Measurements from ENCODE around the gene VPS13D. TPM values are rescaled to one million over a fixed set of nuclear protein-coding genes. Genes with fewer than 3 reads are reported as not detected.

The VPS13D gene
- total and polyA plus RNA-seq, 2 of the 4 experiments (the other 2 are of a cell fraction) = 9.0 to 16.3 TPM

DNA sequence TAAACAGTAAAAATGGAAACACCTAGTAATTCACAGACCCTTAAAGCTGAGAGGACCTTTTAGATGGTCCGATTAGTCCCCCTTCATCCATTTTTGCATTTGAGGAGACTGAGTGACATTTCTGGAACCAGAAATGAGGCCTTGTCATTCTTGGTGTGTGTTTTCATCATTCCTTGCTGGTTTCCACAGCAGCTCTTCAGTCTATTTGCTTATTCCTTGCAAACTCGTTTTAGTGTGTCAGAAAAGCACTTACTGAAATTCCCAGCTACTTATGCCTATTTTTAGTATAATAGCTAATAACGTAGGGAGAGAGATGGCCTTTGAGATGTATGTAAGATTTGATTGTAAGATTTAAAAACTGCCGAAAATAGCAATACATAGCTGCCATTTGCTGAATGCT is 70.9 kb downstream of the VPS13D start:
- DNase-seq (no peak), ATAC-seq (ENCODE audit: low read depth) (no peak)
- in situ Hi-C loops (cut with MboI; ENCODE audit: low sequenced_read_pairs) = no loop called here
- no peak overlapping the region for H4K91ac ChIP-seq (ENCODE audit: insufficient read depth, low read depth, low read length)
- H4K20me1 ChIP-seq (ENCODE audit: insufficient read depth, low read length) = peaks cover 22% of the 10 kb centered on the region
- H2AFZ ChIP-seq (replicated peaks; ENCODE audit: low read length, poor library complexity) = no peak overlapping the region
- WGBS, 2 experiments (ENCODE audit: extremely low coverage in 2 of 2, insufficient read length in 1 of 2) = no CpG with 5 or more reads among the region's 4 CpGs
- H3K9me3 ChIP-seq (ENCODE audit: control insufficient read depth, insufficient read depth, low read length) = no peaks in the 10 kb centered on the region
- H2BK5ac ChIP-seq (ENCODE audit: low read depth, low read length, poor library complexity, severe bottlenecking) = no peak overlapping the region
- H3K4me1 ChIP-seq (ENCODE audit: control insufficient read depth, insufficient read depth, low read length) = peaks cover 4% of the 10 kb centered on the region
- H2BK15ac ChIP-seq (ENCODE audit: low read depth, low read length) = no peak overlapping the region
- H3K18ac ChIP-seq (ENCODE audit: low read depth, low read length) = no peak overlapping the region
- intact Hi-C loops (cut with micrococcal nuclease) = no loop called here
- no peak overlapping the region for H3K27ac ChIP-seq (ENCODE audit: insufficient read depth, low read length)
- no peak overlapping the region for H3K14ac ChIP-seq (replicated peaks; ENCODE audit: low read depth, low read length)
- no peak overlapping the region for H3K9ac ChIP-seq (ENCODE audit: low read depth, low read length)
- CTCF ChIA-PET = interaction anchor here (1.0 kb wide), 1 partner anchor 358 kb away, joined by 3 read pairs; no protein-coding TSS in a partner anchor
- no peak overlapping the region for H3K23ac ChIP-seq (ENCODE audit: low read depth, low read length)
- no peak overlapping the region for H3K4me3 ChIP-seq (ENCODE audit: insufficient read depth, low read depth, low read length)
- H3K4me2 ChIP-seq (ENCODE audit: low read depth, low read length) = no peak overlapping the region
- H2AK5ac ChIP-seq (ENCODE audit: low read depth, low read length) = no peak overlapping the region
- dilution Hi-C loops (cut with HindIII; ENCODE audit: low sequenced_read_pairs, unreplicated experiment) = no loop called here
- BruUV-seq (replicated peaks) = no TSS peak
- POLR2A ChIA-PET (ENCODE audit: unreplicated experiment) = no interaction called here
- peaks cover 4 to 6% of the 10 kb centered on the region in 2 experiments; a peak in 2 of 4 replicates for H3K79me1 ChIP-seq (ENCODE audit: low read depth in 1 of 2, low read length in 2 of 2)
- no peak overlapping the region for H2AK9ac ChIP-seq (replicated peaks; ENCODE audit: low read depth, low read length, poor library complexity)
- H4K5ac ChIP-seq (ENCODE audit: low read depth, low read length) = no peak overlapping the region
- H3K9me1 ChIP-seq (ENCODE audit: insufficient read depth, low read length) = peaks cover 4% of the 10 kb centered on the region; the same call in 1 of the 2 replicates
- H3K4ac ChIP-seq (ENCODE audit: low read depth, low read length) = no peak overlapping the region
- no peak overlapping the region for H2BK20ac ChIP-seq (ENCODE audit: low read depth, low read length)
- H3K36me3 ChIP-seq (ENCODE audit: control insufficient read depth, insufficient read depth, low read length) = peaks cover 24% of the 10 kb centered on the region
- H3K27me3 ChIP-seq (ENCODE audit: control insufficient read depth, insufficient read depth, low read length) = peaks cover 3% of the 10 kb centered on the region; the same call in 1 of the 2 replicates
- no peak overlapping the region for H3K56ac ChIP-seq (ENCODE audit: extremely low read depth, insufficient read depth, low read length)
- no peak overlapping the region for H2BK120ac ChIP-seq (ENCODE audit: low read depth, low read length)
- no peak overlapping the region for H4K8ac ChIP-seq (ENCODE audit: low read depth in 2 of 2, low read length in 2 of 2)
- TF ChIP-seq RAD21 (IDR thresholded peaks at IDR 0.05; ENCODE audit: low read length) (no peak), POLR2A (IDR thresholded peaks at IDR 0.05; ENCODE audit: low read depth, low read length) (no peak), CEBPB (IDR thresholded peaks at IDR 0.05; ENCODE audit: low read depth, low read length) (no peak), MAFK (IDR thresholded peaks at IDR 0.05; ENCODE audit: low read depth, low read length) (no peak), RFX5 (IDR thresholded peaks at IDR 0.05; ENCODE audit: low read depth, low read length) (no peak), MXI1 (IDR thresholded peaks at IDR 0.05; ENCODE audit: borderline replicate concordance, low read depth, low read length) (no peak), BHLHE40 (IDR thresholded peaks at IDR 0.05; ENCODE audit: low read depth, low read length) (no peak), MAZ (IDR thresholded peaks at IDR 0.05; ENCODE audit: borderline replicate concordance, low read depth, low read length) (no peak), CHD1 (IDR thresholded peaks at IDR 0.05; ENCODE audit: low read depth, low read length) (no peak), SMC3 (IDR thresholded peaks at IDR 0.05; ENCODE audit: low read depth, low read length) (no peak), FOS (IDR thresholded peaks at IDR 0.05; ENCODE audit: low read depth, low read length) (no peak), RCOR1 (IDR thresholded peaks at IDR 0.05; ENCODE audit: insufficient replicate concordance, low read length) (no peak), NFE2L2 (IDR thresholded peaks at IDR 0.05; ENCODE audit: low read depth, low read length) (no peak)
- TF ChIP-seq, protein P1, sequence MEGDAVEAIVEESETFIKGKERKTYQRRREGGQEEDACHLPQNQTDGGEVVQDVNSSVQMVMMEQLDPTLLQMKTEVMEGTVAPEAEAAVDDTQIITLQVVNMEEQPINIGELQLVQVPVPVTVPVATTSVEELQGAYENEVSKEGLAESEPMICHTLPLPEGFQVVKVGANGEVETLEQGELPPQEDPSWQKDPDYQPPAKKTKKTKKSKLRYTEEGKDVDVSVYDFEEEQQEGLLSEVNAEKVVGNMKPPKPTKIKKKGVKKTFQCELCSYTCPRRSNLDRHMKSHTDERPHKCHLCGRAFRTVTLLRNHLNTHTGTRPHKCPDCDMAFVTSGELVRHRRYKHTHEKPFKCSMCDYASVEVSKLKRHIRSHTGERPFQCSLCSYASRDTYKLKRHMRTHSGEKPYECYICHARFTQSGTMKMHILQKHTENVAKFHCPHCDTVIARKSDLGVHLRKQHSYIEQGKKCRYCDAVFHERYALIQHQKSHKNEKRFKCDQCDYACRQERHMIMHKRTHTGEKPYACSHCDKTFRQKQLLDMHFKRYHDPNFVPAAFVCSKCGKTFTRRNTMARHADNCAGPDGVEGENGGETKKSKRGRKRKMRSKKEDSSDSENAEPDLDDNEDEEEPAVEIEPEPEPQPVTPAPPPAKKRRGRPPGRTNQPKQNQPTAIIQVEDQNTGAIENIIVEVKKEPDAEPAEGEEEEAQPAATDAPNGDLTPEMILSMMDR (conservative IDR thresholded peaks at IDR 0.05; ENCODE audit: low read depth, low read length) = no peak
- TF ChIP-seq, protein P2, sequence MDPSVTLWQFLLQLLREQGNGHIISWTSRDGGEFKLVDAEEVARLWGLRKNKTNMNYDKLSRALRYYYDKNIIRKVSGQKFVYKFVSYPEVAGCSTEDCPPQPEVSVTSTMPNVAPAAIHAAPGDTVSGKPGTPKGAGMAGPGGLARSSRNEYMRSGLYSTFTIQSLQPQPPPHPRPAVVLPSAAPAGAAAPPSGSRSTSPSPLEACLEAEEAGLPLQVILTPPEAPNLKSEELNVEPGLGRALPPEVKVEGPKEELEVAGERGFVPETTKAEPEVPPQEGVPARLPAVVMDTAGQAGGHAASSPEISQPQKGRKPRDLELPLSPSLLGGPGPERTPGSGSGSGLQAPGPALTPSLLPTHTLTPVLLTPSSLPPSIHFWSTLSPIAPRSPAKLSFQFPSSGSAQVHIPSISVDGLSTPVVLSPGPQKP (IDR thresholded peaks at IDR 0.05; ENCODE audit: borderline replicate concordance, low read depth, low read length) = no peak
- TF ChIP-seq, protein P3, sequence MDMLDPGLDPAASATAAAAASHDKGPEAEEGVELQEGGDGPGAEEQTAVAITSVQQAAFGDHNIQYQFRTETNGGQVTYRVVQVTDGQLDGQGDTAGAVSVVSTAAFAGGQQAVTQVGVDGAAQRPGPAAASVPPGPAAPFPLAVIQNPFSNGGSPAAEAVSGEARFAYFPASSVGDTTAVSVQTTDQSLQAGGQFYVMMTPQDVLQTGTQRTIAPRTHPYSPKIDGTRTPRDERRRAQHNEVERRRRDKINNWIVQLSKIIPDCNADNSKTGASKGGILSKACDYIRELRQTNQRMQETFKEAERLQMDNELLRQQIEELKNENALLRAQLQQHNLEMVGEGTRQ (IDR thresholded peaks at IDR 0.05; ENCODE audit: low read depth, low read length) = no peak
